Psoas muscle (tissue), 8 donors: ENCODE results near the gene HMCN2. TPM values are rescaled to one million over a fixed set of nuclear protein-coding genes. Genes with fewer than 3 reads are reported as not detected.

Experiments used
- ATAC-seq, 4 donors: fragments of 200-7000 bp; cut with Tn5 transposase; one replicate each; pipeline ENCODE4 v1.9.1; 2020; ENCODE audit warnings: moderate library complexity in 3 of 4, mild to moderate bottlenecking in 2 of 4
- DNase-seq, 2 donors: peaks; one replicate each; pipeline ENCODE4 v3.0.0-alpha.2; 2020
- H3K27ac ChIP-seq: fragments of 200-600 bp; one replicate; pipeline ENCODE4 v1.8.0; 2022
- H3K27me3 ChIP-seq, 3 donors: fragments of 200-600 bp in 1 of 3; one replicate each; pipeline versions ENCODE4 v1.6.1 to v1.8.0; 2013 to 2022; ENCODE audit warnings: low read length in 2 of 3, mild to moderate bottlenecking in 2 of 3, moderate library complexity in 1 of 3; ENCODE audit not compliant: insufficient read depth in 3 of 3
- H3K36me3 ChIP-seq, 2 donors: fragments of 200-600 bp in 1 of 2; one replicate each; pipeline versions ENCODE4 v1.6.1 to v1.8.0; 2013 to 2022; ENCODE audit warnings: low read depth in 1 of 2, mild to moderate bottlenecking in 1 of 2, moderate library complexity in 1 of 2; ENCODE audit not compliant: insufficient read depth in 1 of 2
- H3K4me1 ChIP-seq: fragments of 200-600 bp; one replicate; pipeline ENCODE4 v1.8.0; 2022
- H3K4me3 ChIP-seq: fragments of 200-600 bp; one replicate; pipeline ENCODE4 v1.8.0; 2022; ENCODE audit warnings: mild to moderate bottlenecking
- H3K9me3 ChIP-seq: fragments of 200-600 bp; one replicate; pipeline ENCODE4 v1.8.0; 2022
- WGBS, 3 donors: extraction: QIAGEN DNeasy Blood & Tissue Kit; methylation state at CpG; one replicate each; pipeline versions ENCODE4 v1.1.6 to v1.1.7; 2013; 5-methylcytosine and 5-hydroxymethylcytosine counted together
- intact Hi-C, 2 donors: fragments of 100-400 bp; cut with DNase I; formaldehyde crosslinking; loops; one replicate each; pipeline versions ENCODE4 v1.11.0 to v1.14.2; 2022
- polyA plus RNA-seq, 3 donors: library from polyadenylated mRNA; stranded (reverse); fragments of 200-250 nt; gene quantifications; one replicate each; pipeline ENCODE4 v1.2.3, GENCODE V29; 2013
- total RNA-seq, 4 donors: library from RNA; stranded (reverse); fragmentation: NEBNext Ultra II Directional in 2 of 4; extraction: Animal tissue kit (Norgen Biotek cat#: 25700) in 2 of 4; gene quantifications; one replicate each; pipeline versions ENCODE4 v1.2.1 to v1.2.4, GENCODE V29; 2021 to 2023
- TF ChIP-seq, protein P1 (sequence below): fragments of 200-600 bp; IDR thresholded peaks from one replicate; pipeline ENCODE4 v1.8.0; 2022; ENCODE audit warnings: antibody characterized with exemption
- donor health status: healthy with polysubstance abuse.
- donor health status: DM: no; HTN: no; CAD: no; lungs with moderate emphysema.
- donor health status: Bipolar disorder and iron deficiency.
- donor health status: healthy.
- donor health status: DM: yes; HTN: yes; CAD: no.
- donor health status: DM: no; HTN: no; CAD: no.
- donor health status: DM: no; HTN: no; CAD: no.
- donor health status: DM: yes; HTN: yes; CAD: no.

Gene HMCN2
- total and polyA plus RNA-seq, 7 donors: 3.6 to 13.2 (median 6.7) TPM

DNA sequence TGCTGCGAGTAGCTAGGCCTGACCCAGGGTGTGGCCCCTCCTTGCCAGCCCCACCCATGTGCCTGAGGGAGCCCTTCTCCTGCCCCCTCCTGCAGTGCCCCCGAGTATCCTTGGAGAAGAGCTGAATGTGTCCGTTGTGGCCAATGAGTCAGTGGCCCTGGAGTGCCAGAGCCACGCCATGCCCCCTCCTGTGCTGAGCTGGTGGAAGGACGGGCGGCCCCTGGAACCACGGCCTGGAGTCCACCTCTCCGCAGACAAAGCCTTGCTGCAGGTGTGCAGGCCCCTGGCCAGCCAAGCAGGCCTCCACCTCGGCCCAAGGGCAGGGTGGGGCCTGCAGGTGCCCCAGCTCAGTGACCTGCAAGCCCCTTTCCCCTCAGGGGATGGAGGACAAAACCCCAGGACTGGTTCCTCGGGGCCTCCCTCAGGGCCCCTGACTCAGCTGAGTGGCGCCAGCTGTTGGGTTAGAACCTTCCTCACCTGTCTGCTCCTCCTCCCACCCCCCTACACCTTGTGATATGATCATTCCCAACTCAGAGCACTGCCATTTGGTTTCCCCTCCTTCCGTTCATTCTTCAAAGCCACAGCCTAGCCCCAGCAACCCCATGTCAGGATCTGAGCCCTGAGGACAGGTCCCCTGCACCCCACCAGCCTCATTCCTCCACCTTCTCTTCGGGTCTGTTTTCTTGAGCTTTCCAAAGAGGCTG is 99.2 kb downstream of the HMCN2 start:
- Histone ChIP-seq H3K36me3 (no peaks in the 10 kb centered on the region), H3K4me1 (no peaks in the 10 kb centered on the region), H3K4me3 (no peak overlapping the region), H3K27ac (no peak overlapping the region), H3K27me3 (peaks cover 0 to 16% (median 2%) of the 10 kb centered on the region in 3 donors), H3K9me3 (no peaks in the 10 kb centered on the region)
- TF ChIP-seq, protein P1, sequence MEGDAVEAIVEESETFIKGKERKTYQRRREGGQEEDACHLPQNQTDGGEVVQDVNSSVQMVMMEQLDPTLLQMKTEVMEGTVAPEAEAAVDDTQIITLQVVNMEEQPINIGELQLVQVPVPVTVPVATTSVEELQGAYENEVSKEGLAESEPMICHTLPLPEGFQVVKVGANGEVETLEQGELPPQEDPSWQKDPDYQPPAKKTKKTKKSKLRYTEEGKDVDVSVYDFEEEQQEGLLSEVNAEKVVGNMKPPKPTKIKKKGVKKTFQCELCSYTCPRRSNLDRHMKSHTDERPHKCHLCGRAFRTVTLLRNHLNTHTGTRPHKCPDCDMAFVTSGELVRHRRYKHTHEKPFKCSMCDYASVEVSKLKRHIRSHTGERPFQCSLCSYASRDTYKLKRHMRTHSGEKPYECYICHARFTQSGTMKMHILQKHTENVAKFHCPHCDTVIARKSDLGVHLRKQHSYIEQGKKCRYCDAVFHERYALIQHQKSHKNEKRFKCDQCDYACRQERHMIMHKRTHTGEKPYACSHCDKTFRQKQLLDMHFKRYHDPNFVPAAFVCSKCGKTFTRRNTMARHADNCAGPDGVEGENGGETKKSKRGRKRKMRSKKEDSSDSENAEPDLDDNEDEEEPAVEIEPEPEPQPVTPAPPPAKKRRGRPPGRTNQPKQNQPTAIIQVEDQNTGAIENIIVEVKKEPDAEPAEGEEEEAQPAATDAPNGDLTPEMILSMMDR: no peak
- no peak for DNase-seq
- 76 to 82% (median 76%) methylated on average over 13 of the region's 13 CpGs for WGBS, 3 donors
- ATAC-seq: no peak
- intact Hi-C loops: no loop called here

DNA sequence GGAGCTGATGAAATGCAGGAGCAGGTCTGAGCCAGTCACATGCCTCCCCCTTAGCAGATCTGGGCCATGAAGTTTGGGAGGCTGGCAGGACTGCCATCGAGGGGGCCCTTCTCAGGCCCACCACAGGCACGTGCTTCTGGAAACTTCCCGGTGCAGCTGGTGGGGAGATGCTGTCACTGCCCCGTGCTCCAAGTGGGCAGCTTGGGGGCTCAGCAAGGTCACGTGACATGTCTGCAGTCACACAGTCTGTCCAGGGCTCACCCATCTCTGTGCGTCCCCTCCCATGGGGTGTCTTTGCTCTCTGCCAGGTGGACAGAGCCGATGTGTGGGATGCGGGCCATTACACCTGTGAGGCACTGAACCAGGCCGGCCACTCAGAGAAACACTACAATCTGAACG is 99.8 kb downstream of the HMCN2 start:
- intact Hi-C loops: no loop called here
- Histone ChIP-seq H3K36me3 (no peaks in the 10 kb centered on the region), H3K9me3 (no peaks in the 10 kb centered on the region), H3K27me3 (peaks cover 0 to 16% (median 2%) of the 10 kb centered on the region in 3 donors), H3K4me1 (no peaks in the 10 kb centered on the region), H3K27ac (no peak overlapping the region), H3K4me3 (no peak overlapping the region)
- 67 to 76% (median 72%) methylated on average over 9 to 10 of the region's 10 CpGs for WGBS, 3 donors
- ATAC-seq (no peak), DNase-seq (no peak)
- TF ChIP-seq, protein P1: no peak

DNA sequence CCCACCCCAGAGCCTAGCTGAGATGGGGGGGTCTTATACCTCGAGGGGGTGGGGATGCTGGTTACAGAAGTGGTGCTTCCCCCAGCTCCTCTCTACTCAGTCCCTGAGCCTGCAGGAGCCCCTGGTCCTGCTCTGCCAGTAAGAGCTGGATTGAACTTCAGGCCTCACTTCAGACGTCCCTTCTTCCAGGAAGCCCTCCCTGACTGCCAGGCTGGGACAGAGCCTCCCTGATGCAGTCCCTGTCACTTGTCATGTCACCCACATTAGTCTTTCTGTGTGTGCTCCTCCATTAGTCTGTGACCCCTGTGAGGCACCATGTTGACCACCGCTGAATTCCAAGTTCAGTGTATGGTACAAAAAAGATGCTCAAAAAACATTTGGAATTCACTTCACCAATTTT is 100.5 kb downstream of the HMCN2 start:
- TF ChIP-seq, protein P1: no peak
- H3K36me3 ChIP-seq: no peaks in the 10 kb centered on the region
- peaks cover 0 to 16% (median 2%) of the 10 kb centered on the region in 3 donors for H3K27me3 ChIP-seq
- no peak overlapping the region for H3K4me3 ChIP-seq
- intact Hi-C loops: no loop called here
- H3K4me1 ChIP-seq: no peaks in the 10 kb centered on the region
- WGBS, 3 donors: 78 to 90% (median 88%) methylated on average over 3 of the region's 3 CpGs
- no peak overlapping the region for H3K27ac ChIP-seq
- no peak for DNase-seq
- H3K9me3 ChIP-seq: no peaks in the 10 kb centered on the region
- ATAC-seq: no peak

DNA sequence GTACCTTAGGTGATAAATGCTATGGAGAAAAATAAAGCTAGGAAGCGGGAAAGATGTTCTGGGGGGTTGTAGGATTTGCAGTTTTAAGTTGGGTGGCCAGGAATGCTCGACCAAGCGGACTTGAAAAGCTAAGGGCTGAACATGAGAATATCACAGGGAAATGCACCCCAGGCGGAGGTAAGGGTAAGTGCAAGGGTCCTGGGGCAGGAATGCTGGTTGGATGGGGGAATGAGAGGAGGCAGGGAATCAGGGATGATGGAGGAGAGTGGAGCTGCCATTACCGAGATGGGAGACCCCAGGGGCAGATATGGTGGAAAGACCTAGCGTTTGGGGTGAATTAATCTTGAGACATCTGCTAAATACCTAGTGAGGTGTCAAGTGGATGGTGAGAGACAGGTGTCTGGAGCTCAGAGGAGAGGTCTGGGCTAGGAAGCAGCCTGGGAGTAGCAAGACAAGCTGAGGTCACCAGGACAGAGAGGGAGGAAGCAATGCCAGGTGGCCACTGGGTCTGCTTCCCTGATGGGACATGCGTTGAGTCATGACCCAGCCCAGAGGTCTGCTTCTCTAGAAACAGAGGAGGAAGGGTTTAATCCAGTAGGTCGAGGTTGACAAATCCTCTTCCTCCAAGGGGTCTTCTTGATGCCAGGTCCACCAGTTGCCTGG is 101.5 kb downstream of the HMCN2 start:
- H3K36me3 ChIP-seq: no peaks in the 10 kb centered on the region
- peaks cover 0 to 10% (median 2%) of the 10 kb centered on the region in 3 donors for H3K27me3 ChIP-seq
- intact Hi-C loops: no loop called here
- WGBS, 3 donors: 81 to 83% (median 83%) methylated on average over 8 of the region's 8 CpGs
- H3K4me3 ChIP-seq: no peak overlapping the region
- DNase-seq: no peak
- TF ChIP-seq, protein P1: no peak
- no peaks in the 10 kb centered on the region for H3K9me3 ChIP-seq
- no peak for ATAC-seq
- H3K27ac ChIP-seq: no peak overlapping the region
- no peaks in the 10 kb centered on the region for H3K4me1 ChIP-seq
